ENCODE results near the gene HNRNPA2B1.

HNRNPA2B1 gene

GRCh38 chr7:26198133-26198780 lies 2.3 kb downstream of the HNRNPA2B1 start:
- H3K36me3 ChIP-seq (ENCODE audit: control insufficient read depth, low read length), result peaks cover 90% of the 10 kb centered on the region
- peaks cover 70% of the 10 kb centered on the region for H3F3A ChIP-seq (ENCODE audit: control insufficient read depth, insufficient read depth)
- peak overlapping the region; percentile 96 for H3K27ac ChIP-seq (ENCODE audit: low read depth, low read length)

GRCh38 chr7:26197153-26198115 lies 3.1 kb downstream of the HNRNPA2B1 start:
- Histone ChIP-seq H3K9me3 (ENCODE audit: control insufficient read depth, insufficient read depth, low read length) (no peaks in the 10 kb centered on the region), H3K4me1 (ENCODE audit: control insufficient read depth, low read length) (peaks cover 43% of the 10 kb centered on the region), H3F3A (ENCODE audit: control insufficient read depth, insufficient read depth) (peaks cover 76% of the 10 kb centered on the region), H3K4me3 (ENCODE audit: low read length) (peak overlapping the region; percentile 93), H3K27me3 (ENCODE audit: control insufficient read depth, low read length) (no peaks in the 10 kb centered on the region), H3K79me2 (ENCODE audit: control insufficient read depth, low read length) (peaks cover 90% of the 10 kb centered on the region), H3K36me3 (ENCODE audit: control insufficient read depth, low read length) (peaks cover 90% of the 10 kb centered on the region), H3K4me2 (ENCODE audit: low read length) (peak overlapping the region; percentile 59), H3K9me2 (replicated peaks; ENCODE audit: control insufficient read depth, low read length) (no peaks in the 10 kb centered on the region), H4K20me1 (ENCODE audit: control insufficient read depth, insufficient read depth, low read depth, low read length) (peaks cover 70% of the 10 kb centered on the region), H3K27ac (ENCODE audit: low read depth, low read length) (peak overlapping the region; percentile 32)
- TF ChIP-seq CTCF (IDR thresholded peaks at IDR 0.05; ENCODE audit: low read depth, low read length, poor library complexity, severe bottlenecking), result no peak
- TF ChIP-seq EZH2phosphoT487 (IDR thresholded peaks at IDR 0.05; ENCODE audit: borderline replicate concordance, low read length), result no peak

More at GRCh38 chr7:26198133-26198780, 2.3 kb downstream of the HNRNPA2B1 start:
- no peaks in the 10 kb centered on the region for H3K9me3 ChIP-seq (ENCODE audit: control insufficient read depth, insufficient read depth, low read length)
- peak; percentile 89 for TF ChIP-seq CTCF (IDR thresholded peaks at IDR 0.05; ENCODE audit: low read depth, low read length, poor library complexity, severe bottlenecking)
- TF ChIP-seq EZH2phosphoT487 (IDR thresholded peaks at IDR 0.05; ENCODE audit: borderline replicate concordance, low read length), result no peak
- peaks cover 36% of the 10 kb centered on the region for H3K4me1 ChIP-seq (ENCODE audit: control insufficient read depth, low read length)
- H3K4me3 ChIP-seq (ENCODE audit: low read length), result peak overlapping the region; percentile 93
- H3K9me2 ChIP-seq (replicated peaks; ENCODE audit: control insufficient read depth, low read length), result no peaks in the 10 kb centered on the region
- H3K79me2 ChIP-seq (ENCODE audit: control insufficient read depth, low read length), result peaks cover 90% of the 10 kb centered on the region
- peak overlapping the region; percentile 59 for H3K4me2 ChIP-seq (ENCODE audit: low read length)
- H4K20me1 ChIP-seq (ENCODE audit: control insufficient read depth, insufficient read depth, low read depth, low read length), result peaks cover 67% of the 10 kb centered on the region
- H3K27me3 ChIP-seq (ENCODE audit: control insufficient read depth, low read length), result no peaks in the 10 kb centered on the region

GRCh38 chr7:26195867-26196657 lies 4.5 kb downstream of the HNRNPA2B1 start:
- Histone ChIP-seq H3K27me3 (ENCODE audit: control insufficient read depth, low read length) (no peaks in the 10 kb centered on the region), H3K4me1 (ENCODE audit: control insufficient read depth, low read length) (peaks cover 46% of the 10 kb centered on the region), H3K9me3 (ENCODE audit: control insufficient read depth, insufficient read depth, low read length) (no peaks in the 10 kb centered on the region), H3K4me2 (ENCODE audit: low read length) (peak overlapping the region; percentile 59), H3K27ac (ENCODE audit: low read depth, low read length) (no peak overlapping the region), H3K36me3 (ENCODE audit: control insufficient read depth, low read length) (peaks cover 95% of the 10 kb centered on the region), H4K20me1 (ENCODE audit: control insufficient read depth, insufficient read depth, low read depth, low read length) (peaks cover 77% of the 10 kb centered on the region), H3K4me3 (ENCODE audit: low read length) (peak overlapping the region; percentile 93), H3F3A (ENCODE audit: control insufficient read depth, insufficient read depth) (peaks cover 89% of the 10 kb centered on the region), H3K79me2 (ENCODE audit: control insufficient read depth, low read length) (peaks cover 91% of the 10 kb centered on the region), H3K9me2 (replicated peaks; ENCODE audit: control insufficient read depth, low read length) (no peaks in the 10 kb centered on the region)
- TF ChIP-seq EZH2phosphoT487 (IDR thresholded peaks at IDR 0.05; ENCODE audit: borderline replicate concordance, low read length), result no peak

Data from DOHH2 (cell line).